ENCODE results near the gene KRT74. TPM values are rescaled to one million over a fixed set of nuclear protein-coding genes. Genes with fewer than 3 reads are reported as not detected.

The KRT74 gene
- total and polyA plus RNA-seq, 10 of the 15 experiments (the other 5 are each of a cell fraction or from before 2014, with no cell fraction given): not detected

- RAD21 ChIA-PET (ENCODE audit: unreplicated experiment): no interaction called here
Measured at GRCh38 chr12:52521175-52521567, 52.5 kb downstream of the KRT74 start.

More at GRCh38 chr12:52521175-52521567, 52.5 kb downstream of the KRT74 start:
- Histone ChIP-seq H4K20me1 (ENCODE audit: control insufficient read depth, insufficient read depth) (no peaks in the 10 kb centered on the region), H3K9me3 (replicated peaks; ENCODE audit: control insufficient read depth, insufficient read depth, low read length) (no peaks in the 10 kb centered on the region), H3K4me1 (ENCODE audit: control insufficient read depth, insufficient read depth, low read length) (no peaks in the 10 kb centered on the region), H3K79me2 (ENCODE audit: control insufficient read depth, insufficient read depth, low read length) (no peaks in the 10 kb centered on the region), H3K4me2 (ENCODE audit: control insufficient read depth, insufficient read depth) (no peak overlapping the region), H3K36me3 (ENCODE audit: control insufficient read depth in 2 of 2, insufficient read depth in 2 of 2, low read length in 1 of 2) (no peaks in the 10 kb centered on the region), H3K9ac (ENCODE audit: control insufficient read depth, insufficient read depth, low read length) (no peak overlapping the region), H2AFZ (ENCODE audit: control insufficient read depth, low read depth, low read length) (no peak overlapping the region), H3K27me3 (replicated peaks in 1 of 2; ENCODE audit: control insufficient read depth in 2 of 2, insufficient read depth in 2 of 2, low read length in 1 of 2) (peaks cover 0 to 9% of the 10 kb centered on the region in 2 experiments; a peak in 3 of 4 replicates), H3K4me3 (no peak overlapping the region), H3K27ac (ENCODE audit: control insufficient read depth, insufficient read depth) (no peak overlapping the region)
- BruUV-seq (replicated peaks): no TSS peak
- 38% methylated on average over 10 of the region's 10 CpGs for WGBS (ENCODE audit: insufficient coverage, insufficient replicate concordance, low lambda C conversion rate, missing lambda C conversion rate)
- no peak for ATAC-seq
- in situ Hi-C loops (cut with MboI) (no loop called here), intact Hi-C loops (cut with micrococcal nuclease; ENCODE audit: unreplicated experiment) (no loop called here)
- POLR2A ChIA-PET: interaction anchor here (0.7 kb wide), 1 partner anchor 558 kb away, joined by 3 read pairs; the partner anchor contains the start of gene SPRYD3
- SMC1A ChIA-PET (ENCODE audit: uncharacterized antibody, unreplicated experiment): interaction anchor here (1.1 kb wide), 1 partner anchor 148 kb away, joined by 3 read pairs; no protein-coding TSS in a partner anchor
- no peak for TF ChIP-seq NR2C2 (IDR thresholded peaks at IDR 0.05; ENCODE audit: borderline replicate concordance, control insufficient read depth, insufficient read length, low read depth)
- TF ChIP-seq PAX8 (IDR thresholded peaks at IDR 0.05): no peak
- no peak for TF ChIP-seq ZNF274 (IDR thresholded peaks at IDR 0.05; ENCODE audit: insufficient read depth, insufficient read length)
- no peak for TF ChIP-seq ZBTB33 (IDR thresholded peaks at IDR 0.05)
- TF ChIP-seq CUX1 (IDR thresholded peaks at IDR 0.05; ENCODE audit: insufficient replicate concordance, low read depth, low read length): no peak
- no peak for TF ChIP-seq E2F8 (IDR thresholded peaks at IDR 0.05; ENCODE audit: low read depth, partially characterized antibody)
- TF ChIP-seq CBX5 (IDR thresholded peaks at IDR 0.05; ENCODE audit: low read depth): no peak
- no peak for TF ChIP-seq POU2F2 (IDR thresholded peaks at IDR 0.05; ENCODE audit: borderline replicate concordance, low read depth, low read length)
- TF ChIP-seq SMAD5 (IDR thresholded peaks at IDR 0.05; ENCODE audit: low read depth): no peak
- TF ChIP-seq BCL11A (IDR thresholded peaks at IDR 0.05; ENCODE audit: low read depth, low read length): no peak
- no peak for TF ChIP-seq SIX5 (IDR thresholded peaks at IDR 0.05; ENCODE audit: low read depth, low read length, severe bottlenecking)
- TF ChIP-seq TCF3 (IDR thresholded peaks at IDR 0.05; ENCODE audit: borderline replicate concordance, insufficient read depth, low read depth, low read length): no peak
- DNase-seq (ENCODE audit: low read depth, low spot score): no peak
- no peak for FAIRE-seq
- CTCF ChIA-PET: interaction anchor here (0.9 to 1.2 kb wide), 2 partner anchors 9 to 21 kb away, joined by 3 to 4 read pairs; no protein-coding TSS in a partner anchor
